Duodenal mucosa (tissue), 2 donors: ENCODE results near the gene PROM1.

ENCODE experiments used
- H3K27ac ChIP-seq: one replicate; pipeline ENCODE4 v1.7.0; 2013; ENCODE audit warnings: low read depth, low read length
- H3K27me3 ChIP-seq, 2 donors: one replicate each; pipeline ENCODE4 v1.7.0; 2013; ENCODE audit warnings: low read length in 2 of 2, control low read depth in 1 of 2; ENCODE audit not compliant: insufficient read depth in 2 of 2, control insufficient read depth in 1 of 2
- H3K36me3 ChIP-seq, 2 donors: one replicate each; pipeline ENCODE4 v1.7.0; 2013; ENCODE audit warnings: low read length in 2 of 2, control low read depth in 1 of 2; ENCODE audit not compliant: insufficient read depth in 2 of 2, control insufficient read depth in 1 of 2
- H3K4me1 ChIP-seq, 2 donors: one replicate each; pipeline ENCODE4 v1.7.0; 2013; ENCODE audit warnings: low read length in 2 of 2, control low read depth in 1 of 2; ENCODE audit not compliant: insufficient read depth in 2 of 2, control insufficient read depth in 1 of 2
- H3K4me3 ChIP-seq, 2 donors: one replicate each; pipeline ENCODE4 v1.7.0; 2013; ENCODE audit warnings: low read length in 2 of 2, low read depth in 1 of 2
- H3K9ac ChIP-seq, 2 donors: one replicate each; pipeline ENCODE4 v1.7.0; 2013; ENCODE audit warnings: low read length in 2 of 2, low read depth in 1 of 2
- H3K9me3 ChIP-seq, 2 donors: one replicate each; pipeline ENCODE4 v1.7.0; 2013; ENCODE audit warnings: low read length in 2 of 2, control low read depth in 1 of 2; ENCODE audit not compliant: control insufficient read depth in 1 of 2

Gene PROM1

GRCh38 chr4:15921592-15921932 is 162.3 kb downstream of the PROM1 start:
- H3K4me1 ChIP-seq = peaks cover 8 to 11% of the 10 kb centered on the region in 2 donors
- no peak overlapping the region for H3K27ac ChIP-seq
- no peak overlapping the region for H3K9ac ChIP-seq
- no peaks in the 10 kb centered on the region for H3K36me3 ChIP-seq
- no peaks in the 10 kb centered on the region for H3K9me3 ChIP-seq
- no peaks in the 10 kb centered on the region for H3K27me3 ChIP-seq
- H3K4me3 ChIP-seq = no peak overlapping the region

GRCh38 chr4:15920723-15921591 is 162.9 kb downstream of the PROM1 start:
- Histone ChIP-seq H3K9ac (no peak overlapping the region), H3K4me1 (peaks cover 8 to 11% of the 10 kb centered on the region in 2 donors), H3K27me3 (no peaks in the 10 kb centered on the region), H3K27ac (no peak overlapping the region), H3K9me3 (no peaks in the 10 kb centered on the region), H3K4me3 (no peak overlapping the region), H3K36me3 (no peaks in the 10 kb centered on the region)

GRCh38 chr4:15918484-15919129 is 165.2 kb downstream of the PROM1 start:
- H3K27ac ChIP-seq = no peak overlapping the region
- H3K27me3 ChIP-seq = peaks cover 0 to 2% of the 10 kb centered on the region in 2 donors
- H3K4me3 ChIP-seq = peak overlapping the region in 1 of 2 donors; percentile 37
- no peaks in the 10 kb centered on the region for H3K9me3 ChIP-seq
- H3K9ac ChIP-seq = no peak overlapping the region
- H3K36me3 ChIP-seq = no peaks in the 10 kb centered on the region
- H3K4me1 ChIP-seq = peaks cover 8 to 11% of the 10 kb centered on the region in 2 donors
